Vagina (tissue), 2 donors: ENCODE measurements around the gene TMBIM6.

Experiments
- CTCF ChIP-seq, 3 experiments: fragments of 450-650 bp in 2 of 3; fragments of 200-600 bp in 1 of 3; sonication (generic) in 1 of 3; IDR thresholded peaks; one replicate each; pipeline ENCODE4 v1.5.1; 2017 to 2019; ENCODE audit warnings: antibody characterized with exemption in 3 of 3, mild to moderate bottlenecking in 2 of 3, moderate library complexity in 2 of 3
- POLR2A ChIP-seq, 2 donors: fragments of 450-650 bp; IDR thresholded peaks; one replicate each; pipeline ENCODE4 v1.6.1; 2017; ENCODE audit warnings: antibody characterized with exemption in 2 of 2, mild to moderate bottlenecking in 2 of 2, moderate library complexity in 2 of 2
- POLR2AphosphoS5 ChIP-seq, 2 donors: sonication (generic); formaldehyde crosslinking; IDR thresholded peaks; one replicate each; pipeline ENCODE4 v1.9.0; 2017; ENCODE audit warnings: antibody characterized with exemption in 2 of 2, mild to moderate bottlenecking in 2 of 2, low read depth in 1 of 2; ENCODE audit not compliant: insufficient read depth in 1 of 2

DNA sequence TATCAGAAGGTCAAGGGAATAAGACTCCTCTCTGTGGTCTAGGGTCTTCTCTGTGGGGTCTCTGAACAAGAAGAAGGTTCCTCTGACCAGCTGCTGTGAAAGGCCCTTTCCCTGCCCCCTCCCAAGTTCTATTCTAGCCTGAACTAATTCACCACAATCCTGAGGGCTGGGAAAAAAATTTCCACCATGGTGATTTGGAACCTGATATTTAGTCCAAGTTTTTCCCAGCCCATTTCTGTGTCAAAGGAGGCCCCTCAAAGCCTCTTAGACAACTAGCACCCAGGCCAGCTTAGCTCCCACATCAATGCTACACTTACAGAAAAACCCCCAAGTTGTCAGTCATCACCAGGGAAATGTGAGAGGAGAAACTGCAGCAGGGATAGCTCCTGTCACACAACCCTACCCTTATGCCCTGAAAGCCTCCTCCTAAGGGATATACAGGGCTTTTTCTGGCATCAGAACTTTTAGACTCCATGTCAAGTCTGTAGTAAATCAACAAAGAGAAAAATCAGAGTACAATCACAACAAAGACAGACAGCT lies 38.6 kb upstream of the TMBIM6 start:
- no peak for TF ChIP-seq POLR2AphosphoS5 (IDR thresholded peaks at IDR 0.05; ENCODE audit: insufficient read depth in 1 of 2, low read depth in 1 of 2)
- TF ChIP-seq POLR2A (IDR thresholded peaks at IDR 0.05): no peak
- no peak for TF ChIP-seq CTCF (IDR thresholded peaks at IDR 0.05)
